GM12878 (cell line): ENCODE results near the gene TAX1BP3.

Experiments
- KDM1A ChIP-seq: fragments of 200-600 bp; sonication (generic); IDR thresholded peaks from 2 replicates; pipeline ENCODE4 v1.6.1; 2016; ENCODE audit warnings: borderline replicate concordance
- LARP7 ChIP-seq: fragments of 450-650 bp; IDR thresholded peaks from 2 replicates; pipeline ENCODE4 v1.6.1; 2017; ENCODE audit warnings: mild to moderate bottlenecking
- POLR2A ChIP-seq: IDR thresholded peaks from 2 replicates; pipeline ENCODE4 v1.6.1; 2011; ENCODE audit warnings: low read depth, mild to moderate bottlenecking, low read length
- POLR2AphosphoS5 ChIP-seq: IDR thresholded peaks from 2 replicates; pipeline ENCODE4 v1.6.1; 2011; ENCODE audit warnings: mild to moderate bottlenecking, low read length, inconsistent platforms
- SMARCA5 ChIP-seq: fragments of 450-650 bp; IDR thresholded peaks from 2 replicates; pipeline ENCODE4 v1.6.1; 2017; ENCODE audit warnings: mild to moderate bottlenecking
- SMC3 ChIP-seq: IDR thresholded peaks from 2 replicates; pipeline ENCODE4 v1.6.1; 2011; ENCODE audit warnings: low read length, improper control_type of control experiment, borderline replicate concordance
- ZNF207 ChIP-seq: fragments of 450-650 bp; IDR thresholded peaks from 2 replicates; pipeline ENCODE4 v1.6.1; 2014; ENCODE audit warnings: antibody characterized with exemption, mild to moderate bottlenecking, borderline replicate concordance
- ZNF384 ChIP-seq: IDR thresholded peaks from 2 replicates; pipeline ENCODE4 v1.6.1; 2012; ENCODE audit warnings: low read depth, mild to moderate bottlenecking, low read length, improper control_type of control experiment, borderline replicate concordance
- TF ChIP-seq, protein P1 (sequence below): IDR thresholded peaks from 2 replicates; pipeline ENCODE4 v1.6.1; 2011; ENCODE audit warnings: borderline replicate concordance, low read depth, mild to moderate bottlenecking, moderate library complexity, low read length; ENCODE audit not compliant: insufficient read depth, poor library complexity, severe bottlenecking
- TF ChIP-seq, protein P2 (sequence below): IDR thresholded peaks from 2 replicates; pipeline ENCODE4 v1.6.1; 2011; ENCODE audit warnings: low read depth, low read length, improper control_type of control experiment, borderline replicate concordance
- TF ChIP-seq, protein P3 (sequence below): fragments of 450-650 bp; conservative IDR thresholded peaks from 2 replicates; pipeline ENCODE4 v1.6.1; 2017; ENCODE audit warnings: mild to moderate bottlenecking, moderate library complexity

DNA sequence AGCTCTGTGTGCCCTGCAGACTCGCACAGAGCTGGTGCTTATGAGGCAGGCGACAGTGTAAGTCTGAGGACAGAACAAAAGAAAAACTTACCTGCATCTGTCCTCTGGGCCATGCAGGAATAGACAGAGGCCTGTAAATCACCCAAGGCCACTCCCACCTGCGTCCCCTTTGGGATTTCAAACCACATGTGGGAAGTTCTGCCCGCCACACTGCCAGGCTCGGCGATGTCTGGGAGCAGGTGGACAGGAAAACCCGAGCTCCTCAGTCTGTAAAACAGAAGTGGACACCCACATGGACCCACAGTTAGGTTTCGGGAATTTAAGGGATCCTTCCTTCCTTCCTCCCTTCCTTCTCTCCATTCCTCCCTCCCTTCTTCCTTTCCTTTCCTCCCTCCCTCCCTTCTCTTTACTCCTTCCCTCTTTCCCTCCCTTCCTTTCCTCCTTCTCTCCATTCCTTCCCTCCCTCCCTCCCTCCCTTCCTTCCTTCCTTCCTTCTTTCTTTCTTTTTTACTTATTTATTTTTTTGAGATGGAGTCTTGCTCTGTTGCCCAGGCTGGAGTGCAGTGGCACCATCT, 47.1 kb downstream of the TAX1BP3 start:
- TF ChIP-seq LARP7 = no peak
- TF ChIP-seq, protein P1, sequence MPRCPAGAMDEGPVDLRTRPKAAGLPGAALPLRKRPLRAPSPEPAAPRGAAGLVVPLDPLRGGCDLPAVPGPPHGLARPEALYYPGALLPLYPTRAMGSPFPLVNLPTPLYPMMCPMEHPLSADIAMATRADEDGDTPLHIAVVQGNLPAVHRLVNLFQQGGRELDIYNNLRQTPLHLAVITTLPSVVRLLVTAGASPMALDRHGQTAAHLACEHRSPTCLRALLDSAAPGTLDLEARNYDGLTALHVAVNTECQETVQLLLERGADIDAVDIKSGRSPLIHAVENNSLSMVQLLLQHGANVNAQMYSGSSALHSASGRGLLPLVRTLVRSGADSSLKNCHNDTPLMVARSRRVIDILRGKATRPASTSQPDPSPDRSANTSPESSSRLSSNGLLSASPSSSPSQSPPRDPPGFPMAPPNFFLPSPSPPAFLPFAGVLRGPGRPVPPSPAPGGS = no peak
- no peak for TF ChIP-seq SMC3
- no peak for TF ChIP-seq SMARCA5
- TF ChIP-seq, protein P2, sequence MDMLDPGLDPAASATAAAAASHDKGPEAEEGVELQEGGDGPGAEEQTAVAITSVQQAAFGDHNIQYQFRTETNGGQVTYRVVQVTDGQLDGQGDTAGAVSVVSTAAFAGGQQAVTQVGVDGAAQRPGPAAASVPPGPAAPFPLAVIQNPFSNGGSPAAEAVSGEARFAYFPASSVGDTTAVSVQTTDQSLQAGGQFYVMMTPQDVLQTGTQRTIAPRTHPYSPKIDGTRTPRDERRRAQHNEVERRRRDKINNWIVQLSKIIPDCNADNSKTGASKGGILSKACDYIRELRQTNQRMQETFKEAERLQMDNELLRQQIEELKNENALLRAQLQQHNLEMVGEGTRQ = no peak
- no peak for TF ChIP-seq ZNF207
- no peak for TF ChIP-seq POLR2AphosphoS5
- no peak for TF ChIP-seq POLR2A
- TF ChIP-seq ZNF384 = no peak
- TF ChIP-seq KDM1A = no peak
- TF ChIP-seq, protein P3, sequence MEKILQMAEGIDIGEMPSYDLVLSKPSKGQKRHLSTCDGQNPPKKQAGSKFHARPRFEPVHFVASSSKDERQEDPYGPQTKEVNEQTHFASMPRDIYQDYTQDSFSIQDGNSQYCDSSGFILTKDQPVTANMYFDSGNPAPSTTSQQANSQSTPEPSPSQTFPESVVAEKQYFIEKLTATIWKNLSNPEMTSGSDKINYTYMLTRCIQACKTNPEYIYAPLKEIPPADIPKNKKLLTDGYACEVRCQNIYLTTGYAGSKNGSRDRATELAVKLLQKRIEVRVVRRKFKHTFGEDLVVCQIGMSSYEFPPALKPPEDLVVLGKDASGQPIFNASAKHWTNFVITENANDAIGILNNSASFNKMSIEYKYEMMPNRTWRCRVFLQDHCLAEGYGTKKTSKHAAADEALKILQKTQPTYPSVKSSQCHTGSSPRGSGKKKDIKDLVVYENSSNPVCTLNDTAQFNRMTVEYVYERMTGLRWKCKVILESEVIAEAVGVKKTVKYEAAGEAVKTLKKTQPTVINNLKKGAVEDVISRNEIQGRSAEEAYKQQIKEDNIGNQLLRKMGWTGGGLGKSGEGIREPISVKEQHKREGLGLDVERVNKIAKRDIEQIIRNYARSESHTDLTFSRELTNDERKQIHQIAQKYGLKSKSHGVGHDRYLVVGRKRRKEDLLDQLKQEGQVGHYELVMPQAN = no peak
